WTC11 (cell line): ENCODE measurements around the gene RBBP4. TPM values are rescaled to one million over a fixed set of nuclear protein-coding genes. Genes with fewer than 3 reads are reported as not detected.

ENCODE experiments used
- ATAC-seq: fragments of 200-7000 bp; cut with Tn5 transposase; 2 replicates; pipeline ENCODE4 v1.10.0; 2021; ENCODE audit warnings: mild to moderate bottlenecking, moderate library complexity
- CTCF ChIA-PET: fragments of 300-600 bp; sonication (Branson Sonifier 250); formaldehyde crosslinking; loops from one replicate; lab custom pipeline; 2021; ENCODE audit warnings: antibody characterized with exemption; lab: Charles Lee
- POLR2A ChIA-PET: fragments of 350-600 bp; sonication (Branson Sonifier 250); formaldehyde crosslinking; loops from one replicate; lab custom pipeline; 2021; ENCODE audit warnings: antibody characterized with exemption; lab: Charles Lee
- DNase-seq: peaks from one replicate; pipeline ENCODE4 v3.0.0; 2021; ENCODE audit warnings: low spot score
- H3K27ac Mint-ChIP-seq: 2 replicates; pipeline ENCODE4 v1.8.0; 2021; ENCODE audit warnings: mixed read lengths
- H3K27me3 Mint-ChIP-seq: 2 replicates; pipeline ENCODE4 v1.8.0; 2021; ENCODE audit warnings: low read depth, mild to moderate bottlenecking, moderate library complexity, mixed read lengths
- H3K36me3 Mint-ChIP-seq: 2 replicates; pipeline ENCODE4 v1.8.0; 2021; ENCODE audit warnings: mixed read lengths
- H3K4me1 Mint-ChIP-seq: 2 replicates; pipeline ENCODE4 v1.8.0; 2022; ENCODE audit warnings: mixed read lengths
- H3K4me3 Mint-ChIP-seq: 2 replicates; pipeline ENCODE4 v1.8.0; 2021; ENCODE audit warnings: mild to moderate bottlenecking, moderate library complexity, mixed read lengths
- H3K9me3 Mint-ChIP-seq: 2 replicates; pipeline ENCODE4 v1.8.0; 2021; ENCODE audit warnings: mixed read lengths
- ARID4B ChIP-seq: sonication (generic); formaldehyde crosslinking; IDR thresholded peaks from 2 replicates; pipeline ENCODE4 v1.8.0; 2023; ENCODE audit warnings: missing genetic modification reagents, mild to moderate bottlenecking, borderline replicate concordance
- ATF3 ChIP-seq: sonication (generic); formaldehyde crosslinking; conservative IDR thresholded peaks from 2 replicates; pipeline ENCODE4 v1.8.1; 2022; ENCODE audit warnings: mild to moderate bottlenecking, missing genetic modification reagents
- CREM ChIP-seq: sonication (generic); formaldehyde crosslinking; IDR thresholded peaks from 2 replicates; pipeline ENCODE4 v1.8.1; 2022; ENCODE audit warnings: mild to moderate bottlenecking, missing genetic modification reagents, moderate library complexity
- E2F5 ChIP-seq: sonication (generic); formaldehyde crosslinking; IDR thresholded peaks from 2 replicates; pipeline ENCODE4 v1.8.1; 2022; ENCODE audit warnings: mild to moderate bottlenecking, moderate library complexity, missing genetic modification reagents
- ETV6 ChIP-seq: sonication (generic); formaldehyde crosslinking; IDR thresholded peaks from 2 replicates; pipeline ENCODE4 v1.8.1; 2022; ENCODE audit warnings: mild to moderate bottlenecking, missing genetic modification reagents
- FOXK1 ChIP-seq: sonication (generic); formaldehyde crosslinking; IDR thresholded peaks from 2 replicates; pipeline ENCODE4 v1.8.0; 2022; ENCODE audit warnings: mild to moderate bottlenecking, moderate library complexity, missing genetic modification reagents
- MXD4 ChIP-seq: fragments of 250-450 bp; sonication (Bioruptor Pico); IDR thresholded peaks from 2 replicates; pipeline ENCODE4 v1.8.0; 2021; ENCODE audit warnings: mild to moderate bottlenecking, moderate library complexity, borderline replicate concordance
- NFYB ChIP-seq: sonication (generic); formaldehyde crosslinking; conservative IDR thresholded peaks from 2 replicates; pipeline ENCODE4 v1.8.0; 2022; ENCODE audit warnings: low read depth, missing genetic modification reagents
- PRDM15 ChIP-seq: sonication (generic); formaldehyde crosslinking; IDR thresholded peaks from 2 replicates; pipeline ENCODE4 v1.8.0; 2022; ENCODE audit warnings: missing genetic modification reagents
- SP1 ChIP-seq: sonication (generic); formaldehyde crosslinking; conservative IDR thresholded peaks from 2 replicates; pipeline ENCODE4 v1.8.1; 2022; ENCODE audit warnings: missing genetic modification reagents
- USF1 ChIP-seq: sonication (generic); formaldehyde crosslinking; IDR thresholded peaks from 2 replicates; pipeline ENCODE4 v1.8.0; 2022; ENCODE audit warnings: mild to moderate bottlenecking, missing genetic modification reagents
- USF2 ChIP-seq: sonication (generic); formaldehyde crosslinking; IDR thresholded peaks from 2 replicates; pipeline ENCODE4 v1.8.1; 2023; ENCODE audit warnings: mild to moderate bottlenecking, missing genetic modification reagents, moderate library complexity
- ZBTB43 ChIP-seq: sonication (generic); formaldehyde crosslinking; IDR thresholded peaks from 2 replicates; pipeline ENCODE4 v1.8.1; 2023; ENCODE audit warnings: mild to moderate bottlenecking, missing genetic modification reagents
- ZNF317 ChIP-seq: sonication (generic); formaldehyde crosslinking; IDR thresholded peaks from 2 replicates; pipeline ENCODE4 v1.8.1; 2023; ENCODE audit warnings: low read depth, mild to moderate bottlenecking, moderate library complexity, missing genetic modification reagents, borderline replicate concordance
- ZNF396 ChIP-seq: fragments of 250-450 bp; sonication (Bioruptor Pico); IDR thresholded peaks from 2 replicates; pipeline ENCODE4 v1.8.0; 2021; ENCODE audit warnings: mild to moderate bottlenecking, moderate library complexity, borderline replicate concordance
- total RNA-seq: library from RNA; stranded (reverse); gene quantifications from 3 replicates; pipeline ENCODE4 v1.2.3, GENCODE V29; 2021

The RBBP4 gene
- total RNA-seq, 1 experiment from 2014 or later: 331 TPM

- peak overlapping the region; percentile 75 for H3K4me3 Mint-ChIP-seq
Measured at GRCh38 chr1:32611859-32612188, 39.2 kb upstream of the RBBP4 start.

GRCh38 chr1:32612189-32612881 lies 38.7 kb upstream of the RBBP4 start:
- DNase-seq: peak; percentile 90
- peak overlapping the region; percentile 75 for H3K4me3 Mint-ChIP-seq
- CTCF ChIA-PET: interaction anchor here (0.7 to 2.4 kb wide), 3 partner anchors 75 to 160 kb away, joined by 3 to 14 read pairs (median 3); no protein-coding TSS in a partner anchor
- H3K36me3 Mint-ChIP-seq: no peaks in the 10 kb centered on the region
- no peaks in the 10 kb centered on the region for H3K9me3 Mint-ChIP-seq
- peaks cover 5% of the 10 kb centered on the region for H3K4me1 Mint-ChIP-seq
- no peaks in the 10 kb centered on the region for H3K27me3 Mint-ChIP-seq
- POLR2A ChIA-PET: interaction anchor here (1.5 kb wide), 1 partner anchor 39 kb away, joined by 7 read pairs; the partner anchor contains the start of gene RBBP4
- no peak for TF ChIP-seq PRDM15 (CRISPR knock-in tag)
- TF ChIP-seq CREM (CRISPR knock-in tag): peak; percentile 55; the same call in 1 of the 2 replicates
- peak; percentile 75 for TF ChIP-seq USF2 (CRISPR knock-in tag)
- TF ChIP-seq NFYB (CRISPR knock-in tag): peak; percentile 78
- 0 out of 2 replicates have a peak, but pooled peaks have one; percentile 22 for TF ChIP-seq FOXK1 (CRISPR knock-in tag)
- TF ChIP-seq SP1: peak; percentile 75
- no peak for TF ChIP-seq ARID4B (CRISPR knock-in tag)
- no peak for TF ChIP-seq ZNF317
- TF ChIP-seq MXD4 (CRISPR knock-in tag): no peak
- TF ChIP-seq ZNF396 (CRISPR knock-in tag): no peak
- TF ChIP-seq E2F5: 0 out of 2 replicates have a peak, but pooled peaks have one; percentile 36
- TF ChIP-seq USF1: peak; percentile 75
- TF ChIP-seq ETV6: 0 out of 2 replicates have a peak, but pooled peaks have one; percentile 69
- TF ChIP-seq, all 79 proteins: peak for 8
- H3K27ac Mint-ChIP-seq: peak overlapping the region; percentile 10
- ATAC-seq: peak; percentile 99

More at GRCh38 chr1:32611859-32612188, 39.2 kb upstream of the RBBP4 start:
- ATAC-seq (no peak; the same call in 1 of the 2 replicates), DNase-seq (no peak)
- ChIA-PET POLR2A (interaction anchor here (1.5 kb wide), 1 partner anchor 39 kb away, joined by 7 read pairs; the partner anchor contains the start of gene RBBP4), CTCF (interaction anchor here (0.7 to 2.4 kb wide), 3 partner anchors 76 to 160 kb away, joined by 3 to 14 read pairs (median 3); no protein-coding TSS in a partner anchor)
- Mint-ChIP-seq H3K9me3 (no peaks in the 10 kb centered on the region), H3K4me1 (peaks cover 5% of the 10 kb centered on the region), H3K27me3 (no peaks in the 10 kb centered on the region), H3K36me3 (no peaks in the 10 kb centered on the region), H3K27ac (no peak overlapping the region)
- TF ChIP-seq ZBTB43 (0 out of 2 replicates have a peak, but pooled peaks have one; percentile 27), ATF3 (no peak)
